ENCODE measurements around the gene TCTN3. TPM values are rescaled to one million over a fixed set of nuclear protein-coding genes. Genes with fewer than 3 reads are reported as not detected.
"Not testable (repeated sequence)": the region's sequence is repeated elsewhere in the genome, so short reads cannot be mapped to it uniquely, and the experiment has no call there.

TCTN3 gene
- total RNA-seq, 2 donors from 2014 or later: 14.1 to 15.6 TPM

DNA sequence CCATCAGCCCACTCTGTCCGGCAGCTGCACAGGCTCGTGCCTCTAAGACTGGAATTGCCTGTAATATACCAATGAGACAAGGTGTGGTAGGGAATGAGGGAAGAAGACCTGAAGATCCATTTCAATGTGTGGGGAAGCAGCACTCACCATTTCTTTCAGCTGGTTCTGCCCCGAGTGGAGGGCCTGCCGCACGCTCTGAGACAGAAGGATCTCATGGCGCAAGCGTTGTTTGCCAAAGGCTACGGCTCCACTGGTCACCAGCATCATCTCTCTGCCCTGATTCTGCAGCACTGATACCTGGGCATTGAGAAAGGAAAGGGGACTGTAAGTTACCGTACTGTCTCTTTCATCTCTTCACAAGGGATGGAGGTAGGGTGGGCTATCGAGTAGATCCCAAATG lies 56.6 kb downstream of the TCTN3 start:
- DNase-seq (ENCODE audit: low spot score): no peak
- Histone ChIP-seq H3K27ac (no peak overlapping the region), H3K4me1 (no peaks in the 10 kb centered on the region), H3K4me3 (no peak overlapping the region), H3K27me3 (no peaks in the 10 kb centered on the region), H3K9me3 (no peaks in the 10 kb centered on the region), H3K36me3 (peaks cover 80% of the 10 kb centered on the region)
- TF ChIP-seq, protein P1, sequence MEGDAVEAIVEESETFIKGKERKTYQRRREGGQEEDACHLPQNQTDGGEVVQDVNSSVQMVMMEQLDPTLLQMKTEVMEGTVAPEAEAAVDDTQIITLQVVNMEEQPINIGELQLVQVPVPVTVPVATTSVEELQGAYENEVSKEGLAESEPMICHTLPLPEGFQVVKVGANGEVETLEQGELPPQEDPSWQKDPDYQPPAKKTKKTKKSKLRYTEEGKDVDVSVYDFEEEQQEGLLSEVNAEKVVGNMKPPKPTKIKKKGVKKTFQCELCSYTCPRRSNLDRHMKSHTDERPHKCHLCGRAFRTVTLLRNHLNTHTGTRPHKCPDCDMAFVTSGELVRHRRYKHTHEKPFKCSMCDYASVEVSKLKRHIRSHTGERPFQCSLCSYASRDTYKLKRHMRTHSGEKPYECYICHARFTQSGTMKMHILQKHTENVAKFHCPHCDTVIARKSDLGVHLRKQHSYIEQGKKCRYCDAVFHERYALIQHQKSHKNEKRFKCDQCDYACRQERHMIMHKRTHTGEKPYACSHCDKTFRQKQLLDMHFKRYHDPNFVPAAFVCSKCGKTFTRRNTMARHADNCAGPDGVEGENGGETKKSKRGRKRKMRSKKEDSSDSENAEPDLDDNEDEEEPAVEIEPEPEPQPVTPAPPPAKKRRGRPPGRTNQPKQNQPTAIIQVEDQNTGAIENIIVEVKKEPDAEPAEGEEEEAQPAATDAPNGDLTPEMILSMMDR (IDR thresholded peaks at IDR 0.05): no peak

DNA sequence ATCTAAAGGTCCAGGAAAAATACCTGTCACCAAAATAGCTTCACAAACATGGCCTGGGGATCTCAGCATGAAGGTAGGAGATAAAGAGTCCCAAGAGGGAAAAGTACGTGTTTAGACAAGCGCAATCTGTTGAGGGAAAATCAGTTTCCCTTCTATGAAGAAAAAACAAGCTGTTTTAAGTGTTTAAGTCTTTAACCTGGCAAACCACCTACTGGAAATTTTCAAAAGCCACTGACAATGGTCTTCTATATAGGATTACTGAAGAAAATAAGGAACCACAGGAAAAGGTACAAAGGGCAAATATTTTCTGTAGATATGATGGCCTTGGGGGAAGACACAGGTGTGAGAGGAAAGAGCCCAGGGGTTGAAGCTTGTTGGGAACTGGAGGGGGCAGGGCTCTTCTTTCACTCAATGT lies 58.4 kb downstream of the TCTN3 start:
- Histone ChIP-seq H3K27ac (no peak overlapping the region), H3K9me3 (no peaks in the 10 kb centered on the region)

DNA sequence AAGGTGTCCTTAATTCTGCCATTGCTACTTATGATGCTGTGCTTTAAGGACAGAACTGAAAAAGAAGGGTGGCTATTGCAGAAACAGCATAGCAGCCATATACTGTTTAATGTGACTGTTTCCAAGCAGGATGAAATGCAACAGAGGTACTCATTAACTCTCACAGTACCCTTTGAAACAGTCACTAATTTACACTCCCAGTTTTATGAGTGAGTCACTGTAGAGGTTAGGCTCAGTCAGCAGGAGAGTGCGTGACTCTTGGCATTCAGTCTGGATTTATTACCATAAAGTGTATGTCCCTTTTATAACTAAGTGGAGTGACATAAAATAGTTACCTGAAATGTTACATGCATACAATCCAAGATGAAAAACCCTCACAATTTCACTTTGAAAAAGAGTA lies 64.9 kb downstream of the TCTN3 start:
- H3K4me1 ChIP-seq: no peaks in the 10 kb centered on the region
- DNase-seq (ENCODE audit: low spot score): no peak
- peaks cover 83% of the 10 kb centered on the region for H3K36me3 ChIP-seq
- TF ChIP-seq, protein P1 (IDR thresholded peaks at IDR 0.05): no peak
- H3K9me3 ChIP-seq: no peaks in the 10 kb centered on the region
- H3K4me3 ChIP-seq: no peak overlapping the region
- no peak overlapping the region for H3K27ac ChIP-seq
- H3K27me3 ChIP-seq: no peaks in the 10 kb centered on the region

More for the DNA sequence above, 58.4 kb downstream of the TCTN3 start:
- DNase-seq (ENCODE audit: low spot score): no peak
- Histone ChIP-seq H3K27me3 (no peaks in the 10 kb centered on the region), H3K4me3 (no peak overlapping the region), H3K36me3 (peaks cover 79% of the 10 kb centered on the region), H3K4me1 (no peaks in the 10 kb centered on the region)
- TF ChIP-seq, protein P1 (IDR thresholded peaks at IDR 0.05): no peak

DNA sequence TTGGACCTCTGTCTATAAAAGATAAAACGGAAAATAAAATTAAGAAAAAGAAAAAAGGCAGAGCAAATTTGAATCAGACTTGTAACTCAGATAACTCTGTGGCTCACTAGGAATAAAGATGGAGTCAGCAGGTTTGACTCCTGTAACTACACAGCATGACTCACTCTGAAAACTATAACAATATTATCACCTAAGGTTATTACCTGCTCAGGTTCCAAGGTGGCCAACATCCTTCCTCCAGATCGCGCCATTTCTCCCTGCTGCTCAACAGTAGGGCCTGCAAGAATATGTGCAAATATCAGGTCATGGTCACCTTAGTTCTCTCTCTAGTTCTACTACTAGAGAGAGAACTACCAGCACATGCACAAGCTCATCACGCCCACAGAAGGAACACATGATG lies 67.2 kb downstream of the TCTN3 start:
- H3K9me3 ChIP-seq: no peaks in the 10 kb centered on the region
- no peak overlapping the region for H3K4me3 ChIP-seq
- TF ChIP-seq, protein P1 (IDR thresholded peaks at IDR 0.05): no peak
- peaks cover 62% of the 10 kb centered on the region for H3K36me3 ChIP-seq
- no peaks in the 10 kb centered on the region for H3K4me1 ChIP-seq
- no peak overlapping the region for H3K27ac ChIP-seq
- no peak for DNase-seq (ENCODE audit: low spot score)
- H3K27me3 ChIP-seq: no peaks in the 10 kb centered on the region

DNA sequence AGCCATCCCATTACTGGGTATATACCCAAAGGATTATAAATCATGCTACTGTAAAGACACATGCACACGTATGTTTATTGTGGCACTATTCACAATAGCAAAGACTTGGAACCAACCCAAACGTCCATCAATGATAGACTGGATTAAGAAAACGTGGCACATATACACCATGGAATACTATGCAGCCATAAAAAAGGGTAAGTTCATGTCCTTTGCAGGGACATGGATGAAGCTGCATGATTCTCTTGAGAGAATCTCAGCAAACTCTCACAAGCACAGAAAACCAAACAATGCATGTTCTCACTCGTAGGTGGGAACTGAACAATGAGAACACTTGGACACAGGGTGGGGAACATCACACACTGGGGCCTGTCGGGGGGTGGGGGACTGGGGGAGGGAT lies 73.3 kb downstream of the TCTN3 start:
- H3K9me3 ChIP-seq, H3K27ac ChIP-seq: not testable (repeated sequence)
- peaks cover 42% of the 10 kb centered on the region for H3K36me3 ChIP-seq

DNA sequence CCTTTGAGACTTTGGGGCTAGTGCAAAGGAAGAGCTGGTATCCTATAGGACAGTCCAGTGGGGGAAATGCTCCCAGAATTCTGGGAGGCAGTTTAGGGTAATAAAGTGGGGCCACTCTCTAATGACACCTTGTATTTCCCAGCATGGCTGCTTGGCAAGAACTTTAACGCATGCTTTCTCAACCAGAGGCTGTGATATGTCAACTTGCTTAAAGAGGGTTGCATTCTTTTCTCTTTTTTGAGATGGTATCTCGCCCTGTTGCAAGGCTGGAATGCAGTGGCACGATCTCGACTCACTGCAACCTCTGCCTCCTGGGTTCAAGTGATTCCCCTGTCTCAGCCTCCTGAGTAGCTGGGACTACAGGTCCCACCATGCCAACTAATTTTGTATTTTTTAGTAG lies 75.6 kb downstream of the TCTN3 start:
- Histone ChIP-seq H3K4me1 (no peaks in the 10 kb centered on the region), H3K36me3 (peaks cover 50% of the 10 kb centered on the region), H3K27me3 (no peaks in the 10 kb centered on the region), H3K9me3 (no peaks in the 10 kb centered on the region), H3K4me3 (no peak overlapping the region), H3K27ac (no peak overlapping the region)
- no peak for DNase-seq (ENCODE audit: low spot score)
- TF ChIP-seq, protein P1 (IDR thresholded peaks at IDR 0.05): no peak

More for the DNA sequence above, 73.3 kb downstream of the TCTN3 start:
- not testable (repeated sequence) for H3K4me3 ChIP-seq; H3K4me1 ChIP-seq; H3K27me3 ChIP-seq; DNase-seq (ENCODE audit: low spot score)
